HepG2 (cell line): ENCODE data around the gene NBPF11. TPM values are rescaled to one million over a fixed set of nuclear protein-coding genes. Genes with fewer than 3 reads are reported as not detected.
"Not testable (repeated sequence)": the region's sequence is repeated elsewhere in the genome, so short reads cannot be mapped to it uniquely, and the experiment has no call there.

ENCODE experiments used
- ATAC-seq: fragments of 200-7000 bp; cut with Tn5 transposase; 3 replicates; pipeline ENCODE4 v1.9.1; 2020; ENCODE audit warnings: mild to moderate bottlenecking, moderate library complexity
- BruUV-seq: library from RNA; stranded (reverse); fragments of 400-500 nt; replicated peaks from 2 replicates; lab custom pipeline; 2021; lab: Mats Ljungman, UMichigan
- CTCF ChIA-PET: fragments of 300-600 bp; formaldehyde crosslinking; extraction: SDS; loops from one replicate; lab custom pipeline; 2021; ENCODE audit warnings: low total read pairs, inconsistent platforms, low intra/inter-chr PET ratio; lab: Yijun Ruan, JAX
- POLR2A ChIA-PET: fragments of 350-600 bp; sonication (Branson Sonifier 250); formaldehyde crosslinking; loops from one replicate; lab custom pipeline; 2020; ENCODE audit warnings: antibody characterized with exemption, inconsistent platforms; lab: Yijun Ruan, JAX
- DNase-seq: peaks from one replicate; pipeline ENCODE4 v3.0.0-alpha.2; 2015; ENCODE audit warnings: low spot score
- FAIRE-seq: peaks from 3 replicates; lab custom pipeline; 2011; peaks lifted over from hg19 to GRCh38; lab: Jason Lieb, UNC
- H2AFZ ChIP-seq: one replicate; pipeline ENCODE4 v1.6.1; 2011; ENCODE audit warnings: low read length, inconsistent platforms
- H3K27ac ChIP-seq: fragments of 300-600 bp; 3 replicates; pipeline ENCODE4 v1.8.0; 2011; ENCODE audit warnings: mixed run types, mild to moderate bottlenecking, mixed read lengths, low read length, inconsistent platforms; ENCODE audit not compliant: insufficient read depth; ENCODE audit errors: extremely low read length
- H3K27me3 ChIP-seq, 2 experiments: fragments of 200-600 bp in 1 of 2; 2 replicates in 1 of 2; 3 replicates in 1 of 2; pipeline versions ENCODE4 v1.6.0 to v1.8.0; 2011; ENCODE audit warnings: low read length in 2 of 2, mild to moderate bottlenecking in 2 of 2, moderate library complexity in 2 of 2, inconsistent platforms in 1 of 2; ENCODE audit not compliant: insufficient read depth in 2 of 2, control insufficient read depth in 1 of 2
- H3K36me3 ChIP-seq, 2 experiments: fragments of 200-600 bp in 1 of 2; replicated peaks in 1 of 2; 2 replicates in 1 of 2; 3 replicates in 1 of 2; pipeline versions ENCODE4 v1.5.1 to v1.8.0; 2011; ENCODE audit warnings: low read length in 2 of 2, inconsistent platforms in 1 of 2; ENCODE audit not compliant: insufficient read depth in 2 of 2, control insufficient read depth in 1 of 2
- H3K4me1 ChIP-seq: 2 replicates; pipeline ENCODE4 v1.5.1; 2012; ENCODE audit warnings: low read length, inconsistent platforms; ENCODE audit not compliant: insufficient read depth
- H3K4me2 ChIP-seq: 2 replicates; pipeline ENCODE4 v1.6.0; 2011; ENCODE audit warnings: low read depth, low read length, inconsistent platforms
- H3K4me3 ChIP-seq, 3 experiments: fragments of 200-600 bp in 1 of 3; sonication (generic), shearing (Covaris generic) in 1 of 3; replicated peaks in 1 of 3; 2 replicates each; pipeline ENCODE4 v1.5.1; 2011 to 2016; ENCODE audit warnings: low read length in 3 of 3, inconsistent platforms in 2 of 3, low read depth in 2 of 3, mild to moderate bottlenecking in 2 of 3, control low read depth in 1 of 3, mixed read lengths in 1 of 3; ENCODE audit not compliant: insufficient read depth in 1 of 3
- H3K79me2 ChIP-seq: one replicate; pipeline ENCODE4 v1.6.1; 2011; ENCODE audit warnings: low read length, inconsistent platforms; ENCODE audit not compliant: insufficient read depth
- H3K9ac ChIP-seq: 2 replicates; pipeline ENCODE4 v1.6.0; 2011; ENCODE audit warnings: mild to moderate bottlenecking, low read depth, low read length, inconsistent platforms; ENCODE audit not compliant: insufficient read depth
- H3K9me3 ChIP-seq: 2 replicates; pipeline ENCODE4 v1.5.1; 2012; ENCODE audit warnings: mild to moderate bottlenecking, low read length
- H4K20me1 ChIP-seq: 2 replicates; pipeline ENCODE4 v1.6.0; 2011; ENCODE audit warnings: inconsistent platforms, mild to moderate bottlenecking, low read length, moderate library complexity; ENCODE audit not compliant: insufficient read depth
- WGBS: methylation state at CpG from one replicate; pipeline ENCODE4 v1.1.6; 2017; ENCODE audit warnings: low lambda C conversion rate; 5-methylcytosine and 5-hydroxymethylcytosine counted together
- in situ Hi-C: cut with HindIII; loops from 2 replicates; pipeline ENCODE4 v1.10.0; 2017; ENCODE audit warnings: low pct_unique_long_range_greater_than_20kb; ENCODE audit not compliant: extremely low pct_ligation_motif_present
- intact Hi-C: fragments of 100-400 bp; cut with micrococcal nuclease; formaldehyde crosslinking; loops from one replicate; pipeline ENCODE4 v1.10.0; 2022; ENCODE audit not compliant: unreplicated experiment
- polyA plus RNA-seq, 8 experiments: library from polyadenylated mRNA; depleted of rRNA in 3 of 8; stranded (reverse) in 7 of 8; unstranded in 1 of 8; fragments of >200 nt; fragmentation: Illumina TruSeq in 4 of 8; extraction: Trizol in 4 of 8; gene quantifications; 2 replicates each; pipeline versions ENCODE4 v1.2.1 to v1.2.3, GENCODE V29; 2011 to 2016; ENCODE audit warnings: low read depth in 4 of 8, missing spikeins in 1 of 8, mixed read lengths in 1 of 8; ENCODE audit not compliant: insufficient read depth in 1 of 8
- total RNA-seq, 5 experiments: library from RNA; depleted of rRNA; stranded (reverse); fragments of >200 nt; fragmentation: Illumina TruSeq; extraction: Trizol; gene quantifications; 2 replicates each; pipeline ENCODE4 v1.2.3, GENCODE V29; 2016; ENCODE audit warnings: low read depth in 1 of 5

NBPF11 gene
- total and polyA plus RNA-seq, 2 of the 13 experiments (the other 11 are each of a cell fraction or from before 2014, with no cell fraction given) = 5.0 to 8.1 TPM

DNA sequence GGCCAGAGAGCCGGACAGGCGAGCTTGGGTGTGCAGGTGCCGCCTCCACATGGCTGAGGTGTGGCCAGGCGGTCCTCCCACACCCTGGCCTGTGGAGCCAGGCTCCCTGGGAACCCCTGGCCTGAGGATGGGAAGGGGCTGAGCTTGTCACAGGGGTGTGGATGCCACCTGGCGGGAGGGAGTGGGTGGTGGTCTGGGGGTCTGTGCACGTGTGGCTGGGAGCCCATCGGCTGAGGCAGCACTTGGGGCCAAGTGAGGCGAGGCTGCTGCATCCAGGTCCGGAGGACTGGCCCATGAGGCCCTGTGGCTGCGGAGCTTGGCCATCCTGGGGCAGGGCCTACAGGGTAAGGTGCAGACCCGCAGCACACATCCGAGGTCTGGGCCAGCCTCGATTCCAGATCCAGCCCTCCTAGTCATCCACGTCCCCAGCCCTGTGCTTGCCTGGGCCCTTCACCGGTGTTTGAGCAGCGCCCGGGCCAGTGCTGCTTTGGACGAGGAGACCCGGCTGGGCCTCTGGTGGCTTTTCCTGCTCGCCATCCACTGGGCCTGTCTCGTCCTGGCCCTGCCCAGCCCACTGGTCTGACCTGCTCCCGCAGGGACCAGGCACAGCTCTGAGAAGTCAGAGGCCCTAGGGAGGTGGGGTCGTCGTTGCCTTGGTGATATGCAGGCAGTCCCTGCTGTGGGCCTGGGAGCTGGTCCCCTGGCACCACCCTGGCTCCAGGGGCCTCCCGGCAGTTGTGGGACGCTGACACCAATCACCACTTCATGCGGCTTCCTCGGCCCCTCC is 4.8 kb downstream of the NBPF11 start:
- H3K9me3 ChIP-seq, H3K9ac ChIP-seq, POLR2A ChIA-PET, H3K27ac ChIP-seq, DNase-seq, H3K4me3 ChIP-seq, H3K27me3 ChIP-seq, CTCF ChIA-PET, H3K79me2 ChIP-seq, BruUV-seq, H3K36me3 ChIP-seq, in situ Hi-C loops, H3K4me1 ChIP-seq, intact Hi-C loops, H4K20me1 ChIP-seq, H3K4me2 ChIP-seq, ATAC-seq, H2AFZ ChIP-seq, FAIRE-seq: not testable (repeated sequence)
- WGBS = no CpG with 5 or more reads among the region's 28 CpGs

DNA sequence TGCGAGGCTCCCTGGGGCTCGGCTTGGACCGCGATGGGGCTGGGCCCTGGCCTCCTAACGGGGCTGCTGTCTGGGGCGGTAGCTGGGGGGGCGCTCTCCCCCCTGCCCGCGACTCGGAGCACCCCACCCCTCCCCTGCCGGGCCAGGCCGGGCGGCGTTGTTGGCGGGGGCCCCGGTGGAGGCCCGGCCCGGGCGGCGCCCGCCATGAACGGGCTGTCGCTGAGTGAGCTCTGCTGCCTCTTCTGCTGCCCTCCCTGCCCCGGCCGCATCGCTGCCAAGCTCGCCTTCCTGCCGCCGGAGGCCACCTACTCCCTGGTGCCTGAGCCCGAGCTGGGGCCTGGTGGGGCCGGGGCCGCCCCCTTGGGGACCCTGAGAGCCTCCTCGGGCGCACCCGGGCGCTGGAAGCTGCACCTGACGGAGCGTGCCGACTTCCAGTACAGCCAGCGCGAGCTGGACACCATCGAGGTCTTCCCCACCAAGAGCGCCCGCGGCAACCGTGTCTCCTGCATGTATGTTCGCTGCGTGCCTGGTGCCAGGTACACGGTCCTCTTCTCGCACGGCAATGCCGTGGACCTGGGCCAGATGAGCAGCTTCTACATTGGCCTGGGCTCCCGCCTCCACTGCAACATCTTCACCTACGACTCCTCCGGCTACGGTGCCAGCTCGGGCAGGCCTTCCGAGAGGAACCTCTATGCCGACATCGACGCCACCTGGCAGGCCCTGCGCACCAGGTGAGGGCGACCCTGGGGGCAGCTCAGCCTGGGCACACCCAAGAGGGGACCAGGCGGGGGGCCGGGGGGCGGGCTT is 5.7 kb downstream of the NBPF11 start:
- ATAC-seq, in situ Hi-C loops: not testable (repeated sequence)
- 96% methylated on average over 32 of the region's 66 CpGs for WGBS

DNA sequence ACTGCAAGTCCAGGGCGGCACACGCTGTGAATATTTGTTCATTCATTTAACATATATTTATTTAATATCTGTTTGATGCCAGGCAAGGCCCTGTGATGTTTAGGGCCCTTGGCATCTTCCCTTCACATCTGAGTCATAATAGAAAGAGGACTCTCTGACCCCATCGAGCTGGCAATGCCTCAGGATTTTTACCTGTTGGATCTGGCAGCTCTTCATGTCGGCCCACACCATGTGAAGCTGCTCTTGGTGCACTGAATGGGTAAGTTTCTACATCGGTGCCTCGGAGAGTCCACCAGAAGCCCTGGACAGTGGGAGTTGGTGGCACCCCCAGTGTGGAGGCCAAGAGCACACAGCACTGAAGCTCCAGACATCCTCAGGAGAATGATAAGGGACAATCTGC is 8.9 kb downstream of the NBPF11 start:
- H3K9me3 ChIP-seq, CTCF ChIA-PET, POLR2A ChIA-PET, BruUV-seq, intact Hi-C loops, ATAC-seq, H3K36me3 ChIP-seq, H3K4me1 ChIP-seq, FAIRE-seq, H2AFZ ChIP-seq, DNase-seq, H3K27me3 ChIP-seq, H4K20me1 ChIP-seq, H3K79me2 ChIP-seq, in situ Hi-C loops, H3K27ac ChIP-seq, H3K4me3 ChIP-seq, H3K9ac ChIP-seq, H3K4me2 ChIP-seq: not testable (repeated sequence)
- 91% methylated on average over 2 of the region's 6 CpGs for WGBS

More for the DNA sequence above, 5.7 kb downstream of the NBPF11 start:
- H3K9ac ChIP-seq, H3K27me3 ChIP-seq, H3K27ac ChIP-seq, FAIRE-seq, DNase-seq, intact Hi-C loops, H3K36me3 ChIP-seq, H3K4me3 ChIP-seq, H2AFZ ChIP-seq, H3K4me1 ChIP-seq, H3K79me2 ChIP-seq, CTCF ChIA-PET, H4K20me1 ChIP-seq, H3K4me2 ChIP-seq, BruUV-seq, H3K9me3 ChIP-seq, POLR2A ChIA-PET: not testable (repeated sequence)

DNA sequence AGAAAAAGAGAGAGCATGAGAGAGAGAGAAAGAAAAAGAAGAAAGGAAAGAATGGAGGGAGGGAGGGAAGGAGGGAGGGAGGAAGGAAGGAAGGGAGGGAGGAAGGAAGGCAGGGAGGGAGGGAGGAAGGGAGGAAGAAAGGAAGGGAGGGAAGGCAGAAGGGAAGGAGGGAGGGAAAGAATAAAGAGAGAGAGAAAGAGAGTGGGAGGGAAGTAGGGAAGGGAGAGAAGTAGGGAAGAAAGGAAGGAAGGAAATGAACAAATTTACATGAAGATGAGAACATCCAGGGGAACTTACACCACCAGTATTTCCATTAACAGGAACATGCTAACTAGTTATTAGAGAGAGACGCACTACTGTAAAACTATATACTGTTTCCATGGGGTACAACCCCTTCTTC is 10.1 kb downstream of the NBPF11 start:
- WGBS = 93% methylated on average over 1 of the region's 1 CpG
- H3K9ac ChIP-seq, H4K20me1 ChIP-seq, in situ Hi-C loops, ATAC-seq, FAIRE-seq, H3K4me2 ChIP-seq, CTCF ChIA-PET, H3K4me1 ChIP-seq, POLR2A ChIA-PET, intact Hi-C loops, H3K27ac ChIP-seq, H3K9me3 ChIP-seq, DNase-seq, H3K36me3 ChIP-seq, H3K79me2 ChIP-seq, H3K27me3 ChIP-seq, H2AFZ ChIP-seq, H3K4me3 ChIP-seq, BruUV-seq: not testable (repeated sequence)
